ENCODE results near the gene ARPC4.

Gene ARPC4

DNA sequence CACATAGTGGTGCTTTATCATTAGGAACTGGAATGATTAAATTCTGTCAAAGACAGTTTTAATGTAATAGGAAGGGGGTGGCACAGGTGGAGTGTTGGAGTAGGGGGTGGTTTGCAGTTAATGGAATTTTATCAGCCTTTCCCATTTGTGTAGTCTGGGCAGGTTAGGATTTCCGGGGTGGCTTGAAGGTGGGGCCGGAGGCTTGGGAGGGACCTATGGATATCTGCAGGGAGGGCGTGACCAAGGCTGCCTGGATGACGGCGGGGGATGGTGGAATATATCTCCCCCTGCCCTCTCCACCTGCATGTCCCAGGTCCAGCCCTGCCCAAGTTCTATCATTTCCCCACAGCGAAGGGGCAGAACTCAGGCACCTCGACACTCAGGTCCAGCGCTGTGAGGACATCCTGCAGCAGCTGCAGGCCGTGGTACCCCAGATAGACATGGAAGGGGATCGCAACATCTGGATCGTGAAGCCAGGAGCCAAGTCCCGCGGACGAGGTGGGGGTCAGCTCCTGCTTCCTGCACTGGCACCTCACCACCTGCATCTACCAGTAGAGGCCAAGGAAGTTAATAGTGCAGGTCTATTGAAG lies 32.7 kb downstream of the ARPC4 start:
- H3K9me3 Mint-ChIP-seq: no peaks in the 10 kb centered on the region
- H3K27me3 Mint-ChIP-seq (ENCODE audit: low read depth, poor library complexity): peaks cover 6% of the 10 kb centered on the region
- TF ChIP-seq, protein P1, sequence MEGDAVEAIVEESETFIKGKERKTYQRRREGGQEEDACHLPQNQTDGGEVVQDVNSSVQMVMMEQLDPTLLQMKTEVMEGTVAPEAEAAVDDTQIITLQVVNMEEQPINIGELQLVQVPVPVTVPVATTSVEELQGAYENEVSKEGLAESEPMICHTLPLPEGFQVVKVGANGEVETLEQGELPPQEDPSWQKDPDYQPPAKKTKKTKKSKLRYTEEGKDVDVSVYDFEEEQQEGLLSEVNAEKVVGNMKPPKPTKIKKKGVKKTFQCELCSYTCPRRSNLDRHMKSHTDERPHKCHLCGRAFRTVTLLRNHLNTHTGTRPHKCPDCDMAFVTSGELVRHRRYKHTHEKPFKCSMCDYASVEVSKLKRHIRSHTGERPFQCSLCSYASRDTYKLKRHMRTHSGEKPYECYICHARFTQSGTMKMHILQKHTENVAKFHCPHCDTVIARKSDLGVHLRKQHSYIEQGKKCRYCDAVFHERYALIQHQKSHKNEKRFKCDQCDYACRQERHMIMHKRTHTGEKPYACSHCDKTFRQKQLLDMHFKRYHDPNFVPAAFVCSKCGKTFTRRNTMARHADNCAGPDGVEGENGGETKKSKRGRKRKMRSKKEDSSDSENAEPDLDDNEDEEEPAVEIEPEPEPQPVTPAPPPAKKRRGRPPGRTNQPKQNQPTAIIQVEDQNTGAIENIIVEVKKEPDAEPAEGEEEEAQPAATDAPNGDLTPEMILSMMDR (IDR thresholded peaks at IDR 0.05): no peak
- DNase-seq: no peak
- H3K4me1 Mint-ChIP-seq: no peaks in the 10 kb centered on the region
- no peak overlapping the region for H3K27ac Mint-ChIP-seq
- H3K36me3 Mint-ChIP-seq (ENCODE audit: low read depth): peaks cover 5% of the 10 kb centered on the region
- no peak overlapping the region for H3K4me3 Mint-ChIP-seq

DNA sequence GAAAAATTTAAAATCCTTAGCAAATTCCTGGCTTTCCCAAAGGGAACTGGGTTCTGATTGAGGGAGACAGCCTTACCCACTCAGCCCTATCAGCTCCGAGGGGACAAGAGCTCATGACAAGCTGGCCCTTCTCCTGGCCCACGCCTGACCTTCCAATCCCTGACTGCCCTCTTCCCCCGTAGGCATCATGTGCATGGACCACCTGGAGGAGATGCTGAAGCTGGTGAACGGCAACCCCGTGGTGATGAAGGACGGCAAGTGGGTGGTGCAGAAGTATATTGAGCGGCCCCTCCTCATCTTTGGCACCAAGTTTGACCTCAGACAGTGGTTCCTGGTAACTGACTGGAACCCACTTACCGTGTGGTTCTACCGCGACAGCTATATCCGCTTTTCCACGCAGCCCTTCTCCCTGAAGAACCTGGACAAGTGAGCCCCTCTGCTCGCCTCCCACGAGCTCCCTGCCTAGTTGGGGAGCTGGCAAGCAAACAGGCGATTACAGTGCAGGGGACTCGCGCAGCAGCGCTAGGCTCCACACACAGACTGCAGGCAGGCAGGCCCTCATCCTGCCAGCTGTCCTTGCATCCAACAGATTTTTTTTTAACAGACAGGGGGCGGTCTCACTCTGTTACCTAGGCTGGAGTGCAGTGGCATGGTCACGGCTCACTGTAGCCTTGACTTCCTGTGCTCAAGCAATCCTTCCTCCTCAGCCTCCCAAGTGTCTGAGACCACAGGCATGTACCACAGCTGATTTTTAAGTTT lies 34.1 kb downstream of the ARPC4 start:
- Mint-ChIP-seq H3K36me3 (ENCODE audit: low read depth) (peaks cover 7% of the 10 kb centered on the region), H3K9me3 (no peaks in the 10 kb centered on the region), H3K4me1 (no peaks in the 10 kb centered on the region), H3K27ac (no peak overlapping the region), H3K27me3 (ENCODE audit: low read depth, poor library complexity) (peaks cover 2% of the 10 kb centered on the region), H3K4me3 (no peak overlapping the region)
- no peak for DNase-seq
- TF ChIP-seq, protein P1 (IDR thresholded peaks at IDR 0.05): no peak

DNA sequence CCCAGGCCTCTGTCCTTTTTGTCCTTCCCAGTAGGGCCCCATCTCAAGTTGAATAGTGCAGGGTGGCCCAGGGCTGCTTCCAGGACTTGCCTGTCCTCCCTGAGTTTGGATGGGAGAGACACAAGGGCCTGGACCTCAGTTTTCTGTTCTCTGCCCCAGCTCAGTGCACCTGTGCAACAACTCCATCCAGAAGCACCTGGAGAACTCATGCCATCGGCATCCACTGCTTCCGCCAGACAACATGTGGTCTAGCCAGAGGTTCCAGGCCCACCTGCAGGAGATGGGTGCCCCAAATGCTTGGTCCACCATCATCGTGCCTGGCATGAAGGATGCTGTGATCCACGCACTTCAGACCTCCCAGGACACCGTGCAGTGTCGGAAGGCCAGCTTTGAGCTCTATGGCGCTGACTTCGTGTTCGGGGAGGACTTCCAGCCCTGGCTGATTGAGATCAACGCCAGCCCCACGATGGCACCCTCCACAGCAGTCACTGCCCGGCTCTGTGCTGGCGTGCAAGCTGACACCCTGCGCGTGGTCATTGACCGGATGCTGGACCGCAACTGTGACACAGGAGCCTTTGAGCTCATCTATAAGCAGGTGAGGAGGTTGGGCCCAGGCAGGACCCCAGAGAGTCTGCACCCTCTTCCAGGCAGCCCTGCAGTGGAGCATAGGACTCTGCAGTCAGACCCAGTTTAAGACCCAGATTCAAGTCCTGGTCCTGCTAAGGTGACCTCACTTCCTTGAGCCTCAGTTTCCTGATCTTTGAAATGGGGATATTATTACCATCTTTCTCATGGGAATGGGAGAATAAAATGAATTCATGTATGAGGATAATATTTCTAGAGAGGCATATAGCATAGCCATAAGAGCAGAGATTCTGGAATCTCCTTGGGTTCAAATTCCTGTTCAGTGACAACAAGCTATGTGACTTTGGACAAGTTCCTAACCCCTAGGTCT lies 36.2 kb downstream of the ARPC4 start:
- no peak overlapping the region for H3K4me3 Mint-ChIP-seq
- H3K4me1 Mint-ChIP-seq: no peaks in the 10 kb centered on the region
- no peak overlapping the region for H3K27ac Mint-ChIP-seq
- H3K9me3 Mint-ChIP-seq: no peaks in the 10 kb centered on the region
- TF ChIP-seq, protein P1 (IDR thresholded peaks at IDR 0.05): no peak
- H3K27me3 Mint-ChIP-seq (ENCODE audit: low read depth, poor library complexity): peaks cover 2% of the 10 kb centered on the region
- H3K36me3 Mint-ChIP-seq (ENCODE audit: low read depth): peaks cover 7% of the 10 kb centered on the region
- no peak for DNase-seq

DNA sequence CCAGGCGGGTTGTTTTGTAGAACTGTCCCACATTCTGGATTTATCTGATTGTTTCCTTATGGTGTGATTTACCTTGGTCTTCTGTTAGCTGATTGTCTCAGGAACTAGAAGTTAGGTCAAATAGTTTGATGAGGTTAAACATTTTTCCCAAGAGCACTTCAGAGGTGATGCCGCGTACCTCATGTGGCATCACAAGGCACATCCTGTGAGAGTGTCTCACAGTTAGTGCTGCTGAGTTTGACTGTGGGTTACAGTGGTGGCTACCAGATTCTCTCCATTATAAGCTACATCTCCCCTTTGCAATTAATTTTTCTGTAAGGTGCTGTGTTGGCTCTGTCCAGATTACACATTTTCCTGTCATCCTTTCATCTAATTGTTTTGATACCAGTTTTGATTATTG lies 38.4 kb downstream of the ARPC4 start:
- Mint-ChIP-seq H3K27ac (peak overlapping the region; percentile 59), H3K9me3 (no peaks in the 10 kb centered on the region), H3K4me3 (no peak overlapping the region), H3K36me3 (ENCODE audit: low read depth) (peaks cover 15% of the 10 kb centered on the region), H3K27me3 (ENCODE audit: low read depth, poor library complexity) (peaks cover 2% of the 10 kb centered on the region), H3K4me1 (no peaks in the 10 kb centered on the region)
- TF ChIP-seq, protein P1 (IDR thresholded peaks at IDR 0.05): no peak
- no peak for DNase-seq

DNA sequence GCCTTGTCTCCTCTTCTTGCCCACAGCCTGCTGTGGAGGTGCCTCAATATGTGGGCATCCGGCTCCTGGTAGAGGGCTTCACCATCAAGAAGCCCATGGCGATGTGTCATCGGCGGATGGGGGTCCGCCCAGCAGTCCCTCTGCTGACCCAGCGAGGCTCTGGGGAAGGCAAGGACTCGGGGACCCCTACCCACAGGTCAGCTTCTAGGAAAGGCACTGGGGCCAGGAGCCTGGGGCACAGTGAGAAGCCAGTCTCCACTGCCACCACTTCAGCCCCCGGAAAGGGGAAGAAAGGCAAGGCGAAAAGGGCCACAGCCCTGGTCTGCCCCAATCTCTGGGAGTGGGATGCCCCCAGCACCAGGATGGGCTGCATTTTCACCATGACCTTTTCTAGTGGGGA lies 40.2 kb downstream of the ARPC4 start:
- Mint-ChIP-seq H3K27ac (no peak overlapping the region), H3K27me3 (ENCODE audit: low read depth, poor library complexity) (no peaks in the 10 kb centered on the region), H3K4me1 (no peaks in the 10 kb centered on the region), H3K9me3 (no peaks in the 10 kb centered on the region), H3K36me3 (ENCODE audit: low read depth) (peaks cover 20% of the 10 kb centered on the region), H3K4me3 (no peak overlapping the region)
- DNase-seq: no peak
- TF ChIP-seq, protein P1 (IDR thresholded peaks at IDR 0.05): no peak

Measured in nephron progenitor cell (in vitro differentiated cells).